ENCODE measurements around the gene MMP28.

Gene MMP28

DNA sequence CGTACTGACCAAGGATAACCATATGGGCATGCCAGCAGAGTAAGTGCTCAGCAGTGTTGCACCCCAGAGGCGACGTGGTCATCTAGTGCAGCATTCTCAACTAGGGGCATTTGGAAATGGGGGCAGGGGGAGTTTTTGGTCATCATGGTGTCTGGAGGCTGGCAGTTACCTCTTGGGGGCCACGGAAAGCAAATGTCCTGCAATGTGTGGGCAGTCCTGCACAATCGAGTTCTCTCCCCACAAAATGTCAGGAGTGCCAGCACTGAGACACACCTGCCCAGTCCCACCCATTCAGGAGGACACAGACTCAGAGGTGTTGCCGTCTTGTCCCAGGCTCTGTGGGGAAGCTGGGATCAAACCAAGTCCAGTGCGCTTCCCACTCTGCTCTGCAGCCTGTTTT lies 61.0 kb downstream of the MMP28 start:
- TF ChIP-seq USF1 (IDR thresholded peaks at IDR 0.05) (no peak), NFIC (IDR thresholded peaks at IDR 0.05) (no peak), RAD21 (IDR thresholded peaks at IDR 0.05; ENCODE audit: low read depth) (no peak), CREB1 (IDR thresholded peaks at IDR 0.05; ENCODE audit: low read depth) (no peak), TCF12 (IDR thresholded peaks at IDR 0.05; ENCODE audit: low read depth) (no peak), TEAD4 (IDR thresholded peaks at IDR 0.05) (no peak), TAF1 (IDR thresholded peaks at IDR 0.05; ENCODE audit: low read depth) (no peak), CEBPB (IDR thresholded peaks at IDR 0.05) (no peak), EGR1 (IDR thresholded peaks at IDR 0.05) (no peak), YY1 (IDR thresholded peaks at IDR 0.05; ENCODE audit: low read depth) (no peak), EP300 (IDR thresholded peaks at IDR 0.05; ENCODE audit: borderline replicate concordance) (no peak), ZBTB7A (IDR thresholded peaks at IDR 0.05; ENCODE audit: low read depth) (no peak), FOXM1 (IDR thresholded peaks at IDR 0.05; ENCODE audit: borderline replicate concordance, low read depth) (no peak)
- TF ChIP-seq, protein P1, sequence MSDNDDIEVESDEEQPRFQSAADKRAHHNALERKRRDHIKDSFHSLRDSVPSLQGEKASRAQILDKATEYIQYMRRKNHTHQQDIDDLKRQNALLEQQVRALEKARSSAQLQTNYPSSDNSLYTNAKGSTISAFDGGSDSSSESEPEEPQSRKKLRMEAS (IDR thresholded peaks at IDR 0.05): no peak
- TF ChIP-seq, protein P2, sequence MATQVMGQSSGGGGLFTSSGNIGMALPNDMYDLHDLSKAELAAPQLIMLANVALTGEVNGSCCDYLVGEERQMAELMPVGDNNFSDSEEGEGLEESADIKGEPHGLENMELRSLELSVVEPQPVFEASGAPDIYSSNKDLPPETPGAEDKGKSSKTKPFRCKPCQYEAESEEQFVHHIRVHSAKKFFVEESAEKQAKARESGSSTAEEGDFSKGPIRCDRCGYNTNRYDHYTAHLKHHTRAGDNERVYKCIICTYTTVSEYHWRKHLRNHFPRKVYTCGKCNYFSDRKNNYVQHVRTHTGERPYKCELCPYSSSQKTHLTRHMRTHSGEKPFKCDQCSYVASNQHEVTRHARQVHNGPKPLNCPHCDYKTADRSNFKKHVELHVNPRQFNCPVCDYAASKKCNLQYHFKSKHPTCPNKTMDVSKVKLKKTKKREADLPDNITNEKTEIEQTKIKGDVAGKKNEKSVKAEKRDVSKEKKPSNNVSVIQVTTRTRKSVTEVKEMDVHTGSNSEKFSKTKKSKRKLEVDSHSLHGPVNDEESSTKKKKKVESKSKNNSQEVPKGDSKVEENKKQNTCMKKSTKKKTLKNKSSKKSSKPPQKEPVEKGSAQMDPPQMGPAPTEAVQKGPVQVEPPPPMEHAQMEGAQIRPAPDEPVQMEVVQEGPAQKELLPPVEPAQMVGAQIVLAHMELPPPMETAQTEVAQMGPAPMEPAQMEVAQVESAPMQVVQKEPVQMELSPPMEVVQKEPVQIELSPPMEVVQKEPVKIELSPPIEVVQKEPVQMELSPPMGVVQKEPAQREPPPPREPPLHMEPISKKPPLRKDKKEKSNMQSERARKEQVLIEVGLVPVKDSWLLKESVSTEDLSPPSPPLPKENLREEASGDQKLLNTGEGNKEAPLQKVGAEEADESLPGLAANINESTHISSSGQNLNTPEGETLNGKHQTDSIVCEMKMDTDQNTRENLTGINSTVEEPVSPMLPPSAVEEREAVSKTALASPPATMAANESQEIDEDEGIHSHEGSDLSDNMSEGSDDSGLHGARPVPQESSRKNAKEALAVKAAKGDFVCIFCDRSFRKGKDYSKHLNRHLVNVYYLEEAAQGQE (IDR thresholded peaks at IDR 0.05; ENCODE audit: low read depth): no peak

- TF ChIP-seq, protein P1 (IDR thresholded peaks at IDR 0.05): no peak
- TF ChIP-seq NFIC (IDR thresholded peaks at IDR 0.05): no peak
Observed at GRCh38 chr17:35733366-35733765, 62.1 kb downstream of the MMP28 start.

- TF ChIP-seq CREB1 (IDR thresholded peaks at IDR 0.05; ENCODE audit: low read depth) (no peak), EGR1 (IDR thresholded peaks at IDR 0.05) (no peak), TAF1 (IDR thresholded peaks at IDR 0.05; ENCODE audit: low read depth) (no peak), TEAD4 (IDR thresholded peaks at IDR 0.05) (no peak), EP300 (IDR thresholded peaks at IDR 0.05; ENCODE audit: borderline replicate concordance) (no peak), YY1 (IDR thresholded peaks at IDR 0.05; ENCODE audit: low read depth) (no peak), RAD21 (IDR thresholded peaks at IDR 0.05; ENCODE audit: low read depth) (no peak), USF1 (IDR thresholded peaks at IDR 0.05) (no peak), CEBPB (IDR thresholded peaks at IDR 0.05) (no peak), FOXM1 (IDR thresholded peaks at IDR 0.05; ENCODE audit: borderline replicate concordance, low read depth) (no peak), NFIC (IDR thresholded peaks at IDR 0.05) (no peak), ZBTB7A (IDR thresholded peaks at IDR 0.05; ENCODE audit: low read depth) (no peak), TCF12 (IDR thresholded peaks at IDR 0.05; ENCODE audit: low read depth) (no peak)
- TF ChIP-seq, protein P1 (IDR thresholded peaks at IDR 0.05): no peak
- TF ChIP-seq, protein P2 (IDR thresholded peaks at IDR 0.05; ENCODE audit: low read depth): no peak
Observed at GRCh38 chr17:35732806-35733136, 62.7 kb downstream of the MMP28 start.

DNA sequence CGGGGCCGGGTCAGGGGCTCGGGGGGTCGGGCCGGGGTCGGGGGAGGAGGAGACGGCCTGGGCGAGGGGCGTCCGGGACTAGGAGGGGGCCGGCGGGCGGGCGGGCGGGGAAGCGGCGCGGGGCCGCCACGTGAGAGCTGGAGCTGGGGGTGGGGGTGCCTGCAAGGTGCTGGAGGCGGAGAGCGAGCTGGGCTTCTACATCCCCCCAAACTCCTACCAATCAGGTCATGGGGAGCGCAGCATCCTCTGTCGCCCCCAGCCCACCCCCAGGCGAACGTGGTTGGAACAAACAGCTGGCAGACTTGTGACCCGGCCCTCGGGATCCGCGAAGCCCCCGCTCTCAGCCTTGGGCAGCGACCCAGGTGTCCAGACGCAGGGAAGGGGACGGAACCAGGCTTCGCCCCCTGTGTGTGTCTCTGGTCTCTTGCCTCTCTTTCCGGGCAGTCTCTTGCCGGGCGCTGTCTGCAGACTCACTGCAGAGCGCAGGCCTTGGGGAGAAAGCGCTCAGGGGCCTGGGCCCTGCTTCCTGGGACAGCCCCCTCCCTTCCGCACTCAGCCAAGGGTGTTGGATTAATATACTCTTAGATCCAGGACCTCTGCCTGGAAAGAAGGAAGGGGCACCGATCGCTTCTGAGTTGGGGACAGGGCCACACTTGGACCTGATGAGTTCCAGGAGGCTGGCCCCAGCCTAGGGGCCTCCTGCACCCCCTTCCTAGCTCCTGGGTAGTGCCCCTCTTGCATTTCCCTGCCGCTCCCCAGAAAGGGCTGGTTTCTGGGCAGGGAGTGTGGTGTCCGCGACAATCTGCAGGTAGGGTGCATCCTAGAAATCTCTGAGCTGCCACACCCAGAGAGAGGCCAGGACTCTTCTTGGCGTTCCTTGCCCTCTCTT lies 63.3 kb downstream of the MMP28 start:
- no peak for TF ChIP-seq RAD21 (IDR thresholded peaks at IDR 0.05; ENCODE audit: low read depth)
- no peak for TF ChIP-seq NFIC (IDR thresholded peaks at IDR 0.05)
- TF ChIP-seq USF1 (IDR thresholded peaks at IDR 0.05): no peak
- TF ChIP-seq, protein P2 (IDR thresholded peaks at IDR 0.05; ENCODE audit: low read depth): no peak
- TF ChIP-seq ZBTB7A (IDR thresholded peaks at IDR 0.05; ENCODE audit: low read depth): no peak
- no peak for TF ChIP-seq CEBPB (IDR thresholded peaks at IDR 0.05)
- TF ChIP-seq TAF1 (IDR thresholded peaks at IDR 0.05; ENCODE audit: low read depth): no peak
- no peak for TF ChIP-seq EGR1 (IDR thresholded peaks at IDR 0.05)
- no peak for TF ChIP-seq TCF12 (IDR thresholded peaks at IDR 0.05; ENCODE audit: low read depth)
- TF ChIP-seq EP300 (IDR thresholded peaks at IDR 0.05; ENCODE audit: borderline replicate concordance): no peak
- no peak for TF ChIP-seq CREB1 (IDR thresholded peaks at IDR 0.05; ENCODE audit: low read depth)
- TF ChIP-seq, protein P1 (IDR thresholded peaks at IDR 0.05): no peak
- TF ChIP-seq TEAD4 (IDR thresholded peaks at IDR 0.05): no peak
- no peak for TF ChIP-seq YY1 (IDR thresholded peaks at IDR 0.05; ENCODE audit: low read depth)
- no peak for TF ChIP-seq FOXM1 (IDR thresholded peaks at IDR 0.05; ENCODE audit: borderline replicate concordance, low read depth)
